IPS-18c (cell line): ENCODE data around the gene ACP7.
"Not testable (repeated sequence)": the region's sequence is repeated elsewhere in the genome, so short reads cannot be mapped to it uniquely, and the experiment has no call there.

Source experiments
- H3K4me3 ChIP-seq: 2 replicates; pipeline ENCODE4 v1.7.0; 2013; ENCODE audit warnings: low read depth, mild to moderate bottlenecking, low read length, moderate library complexity; ENCODE audit not compliant: insufficient read depth
- H3K9me3 ChIP-seq: one replicate; pipeline ENCODE4 v1.6.1; 2013; ENCODE audit warnings: mild to moderate bottlenecking, low read length, moderate library complexity; ENCODE audit not compliant: control insufficient read depth, insufficient read depth

The ACP7 gene

DNA sequence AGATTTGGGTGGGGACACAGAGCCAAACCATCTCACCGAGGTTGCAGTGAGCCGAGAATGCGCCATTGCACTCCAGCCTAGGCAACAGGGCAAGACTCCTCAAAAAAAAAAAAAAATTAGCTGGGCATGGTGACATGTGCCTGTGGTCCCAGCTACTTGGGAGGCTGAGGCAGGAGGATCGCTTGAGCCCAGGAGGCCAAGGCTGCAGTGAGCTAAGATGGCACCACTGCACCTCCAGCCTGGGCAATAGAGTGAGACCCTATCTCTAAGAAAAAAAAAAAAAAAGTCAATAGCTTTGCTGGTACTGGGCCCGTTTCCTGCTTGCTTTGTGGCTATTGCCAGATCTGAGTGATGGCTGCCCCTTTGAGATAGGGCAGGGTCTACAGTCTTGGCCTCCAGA lies 13.1 kb downstream of the ACP7 start:
- Histone ChIP-seq H3K9me3 (peaks cover 3% of the 10 kb centered on the region), H3K4me3 (no peak overlapping the region)

DNA sequence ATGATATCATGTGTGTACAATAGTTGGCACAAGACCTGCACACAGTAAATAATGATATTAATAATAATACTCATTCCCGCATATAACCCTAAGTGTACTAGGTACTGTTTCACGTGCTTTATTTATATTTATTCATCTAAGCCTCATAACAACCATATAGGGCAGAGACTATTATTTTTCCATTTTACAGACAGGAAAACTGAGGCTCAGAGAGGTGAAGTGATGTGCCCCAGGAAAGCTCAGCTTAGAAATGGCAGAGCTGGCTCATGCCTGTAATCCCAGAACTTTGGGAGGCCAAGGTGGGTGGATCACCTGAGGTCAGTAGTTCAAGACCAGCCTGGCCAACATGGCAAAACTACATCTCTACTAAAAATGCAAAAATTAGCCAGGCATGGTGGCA lies 13.6 kb downstream of the ACP7 start:
- H3K9me3 ChIP-seq = peaks cover 3% of the 10 kb centered on the region
- H3K4me3 ChIP-seq = no peak overlapping the region

DNA sequence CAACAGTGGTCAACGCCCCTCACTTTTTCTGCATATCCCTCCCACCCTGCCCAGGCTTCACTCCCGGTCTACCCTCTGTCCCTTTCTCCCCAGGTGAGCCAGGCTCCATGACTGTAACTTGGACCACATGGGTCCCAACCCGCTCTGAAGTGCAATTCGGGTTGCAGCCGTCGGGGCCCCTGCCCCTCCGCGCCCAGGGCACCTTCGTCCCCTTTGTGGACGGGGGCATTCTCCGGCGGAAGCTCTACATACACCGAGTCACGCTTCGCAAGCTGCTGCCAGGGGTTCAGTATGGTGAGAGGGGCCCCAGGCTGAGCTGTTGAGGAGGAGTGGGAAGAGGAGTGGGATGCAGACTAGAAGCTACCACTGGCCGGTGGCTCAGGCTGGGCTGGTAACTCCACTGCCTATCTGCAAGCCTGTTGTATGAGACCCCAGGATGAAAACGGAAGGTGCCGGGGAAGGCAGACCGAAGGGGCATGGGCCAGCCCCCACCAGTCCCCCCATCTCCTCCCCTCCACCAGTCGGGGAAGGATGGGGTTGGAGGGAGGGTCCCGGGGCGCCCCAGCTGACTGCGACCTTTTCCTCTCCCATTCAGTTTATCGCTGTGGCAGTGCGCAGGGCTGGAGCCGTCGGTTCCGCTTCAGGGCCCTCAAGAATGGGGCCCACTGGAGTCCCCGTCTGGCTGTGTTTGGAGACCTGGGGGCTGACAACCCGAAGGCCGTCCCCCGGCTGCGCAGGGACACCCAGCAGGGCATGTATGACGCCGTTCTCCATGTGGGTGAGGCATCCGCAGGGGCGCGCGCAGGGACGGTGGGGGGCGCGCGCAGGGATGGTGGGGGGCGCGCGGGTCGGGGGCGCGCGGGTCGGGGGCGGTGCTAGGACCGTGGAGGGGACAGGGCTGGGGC lies 14.4 kb downstream of the ACP7 start:
- H3K9me3 ChIP-seq = peaks cover 3% of the 10 kb centered on the region
- H3K4me3 ChIP-seq = no peak overlapping the region

DNA sequence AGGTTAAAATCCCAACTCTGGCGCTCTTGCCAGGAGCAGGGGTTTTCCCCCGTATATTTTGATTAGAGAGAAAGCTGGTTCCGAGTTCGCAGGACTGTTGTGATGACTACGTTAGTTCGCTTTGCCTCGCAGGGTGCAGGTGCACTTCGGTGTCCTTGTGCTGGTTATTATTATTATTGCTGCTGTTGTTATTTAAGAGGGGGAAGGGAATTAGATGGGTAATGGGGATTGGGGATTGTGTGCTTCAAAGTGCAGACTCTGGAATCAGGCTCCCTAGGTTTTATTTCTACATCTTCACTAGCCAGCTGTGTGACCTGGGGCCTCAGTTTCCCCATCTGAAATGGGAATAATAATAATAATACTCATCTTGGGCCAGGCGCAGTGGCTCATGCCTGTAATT lies 15.2 kb downstream of the ACP7 start:
- H3K4me3 ChIP-seq = no peak overlapping the region
- H3K9me3 ChIP-seq = peaks cover 3% of the 10 kb centered on the region

GRCh38 chr19:39100500-39101166 lies 16.5 kb downstream of the ACP7 start:
- H3K9me3 ChIP-seq = peaks cover 3% of the 10 kb centered on the region
- no peak overlapping the region for H3K4me3 ChIP-seq

GRCh38 chr19:39103151-39103550 lies 19.0 kb downstream of the ACP7 start:
- H3K9me3 ChIP-seq = no peaks in the 10 kb centered on the region

DNA sequence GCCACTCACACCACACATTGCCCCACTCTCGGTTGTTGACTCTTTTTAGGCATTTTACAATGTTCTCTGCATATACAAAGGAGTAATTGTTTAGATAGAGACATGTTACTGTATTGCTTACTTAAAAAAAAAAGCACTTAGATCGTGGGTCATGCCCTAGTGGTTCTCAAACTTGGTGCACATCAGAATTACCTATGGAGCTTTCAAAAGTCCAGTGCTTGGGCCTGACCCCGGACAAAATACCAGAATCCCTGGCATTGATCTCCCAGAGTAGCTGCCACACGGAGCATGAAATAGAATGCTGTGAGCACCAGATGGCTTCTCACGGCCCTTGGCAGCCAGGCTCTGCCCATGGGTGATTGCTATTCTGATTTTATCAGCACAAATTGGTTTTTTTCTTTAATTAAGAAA lies 20.0 kb downstream of the ACP7 start:
- no peaks in the 10 kb centered on the region for H3K9me3 ChIP-seq

More at GRCh38 chr19:39103151-39103550, 19.0 kb downstream of the ACP7 start:
- no peak overlapping the region for H3K4me3 ChIP-seq

DNA sequence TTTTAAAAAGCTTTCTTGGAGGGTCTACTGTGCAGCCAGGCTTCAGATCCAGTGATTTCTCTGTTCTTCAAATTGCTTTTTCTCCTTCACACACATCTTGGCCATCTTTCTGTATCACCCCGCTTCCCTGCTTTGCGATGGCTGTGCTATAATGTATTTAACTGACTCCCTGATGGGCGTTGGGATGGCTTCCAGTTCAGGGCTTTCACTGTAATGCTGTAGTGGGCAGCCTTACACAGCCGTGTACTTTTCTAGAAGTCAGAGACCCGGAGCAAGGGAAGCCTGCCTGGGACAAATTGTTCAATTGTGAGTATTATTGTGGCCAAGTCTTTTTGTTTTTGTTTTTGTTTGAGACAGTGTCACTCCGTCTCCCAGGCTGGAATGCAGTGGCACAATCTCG lies 22.0 kb downstream of the ACP7 start:
- Histone ChIP-seq H3K9me3 (no peaks in the 10 kb centered on the region), H3K4me3 (no peak overlapping the region)

More for the DNA sequence above, 20.0 kb downstream of the ACP7 start:
- H3K4me3 ChIP-seq = no peak overlapping the region

DNA sequence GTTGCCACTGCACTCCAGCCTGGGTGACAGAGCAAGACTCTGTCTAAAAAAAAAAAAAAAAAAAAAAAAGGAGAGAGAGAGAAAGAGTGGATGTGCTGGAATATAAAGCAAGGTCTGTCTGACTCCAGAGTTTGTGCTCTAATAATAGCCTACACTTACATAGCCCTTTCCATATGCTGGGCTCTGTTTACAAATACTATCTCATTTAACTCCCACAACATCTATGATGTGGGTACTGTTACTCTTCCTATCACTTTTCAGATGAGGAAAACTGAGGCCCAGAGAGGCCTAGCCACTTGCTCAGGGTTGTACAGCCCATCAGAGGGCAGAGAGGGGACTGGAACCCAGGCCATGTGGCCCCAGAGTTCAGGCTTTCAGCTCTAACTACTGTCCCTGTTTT lies 25.5 kb downstream of the ACP7 start:
- H3K9me3 ChIP-seq = no peaks in the 10 kb centered on the region

DNA sequence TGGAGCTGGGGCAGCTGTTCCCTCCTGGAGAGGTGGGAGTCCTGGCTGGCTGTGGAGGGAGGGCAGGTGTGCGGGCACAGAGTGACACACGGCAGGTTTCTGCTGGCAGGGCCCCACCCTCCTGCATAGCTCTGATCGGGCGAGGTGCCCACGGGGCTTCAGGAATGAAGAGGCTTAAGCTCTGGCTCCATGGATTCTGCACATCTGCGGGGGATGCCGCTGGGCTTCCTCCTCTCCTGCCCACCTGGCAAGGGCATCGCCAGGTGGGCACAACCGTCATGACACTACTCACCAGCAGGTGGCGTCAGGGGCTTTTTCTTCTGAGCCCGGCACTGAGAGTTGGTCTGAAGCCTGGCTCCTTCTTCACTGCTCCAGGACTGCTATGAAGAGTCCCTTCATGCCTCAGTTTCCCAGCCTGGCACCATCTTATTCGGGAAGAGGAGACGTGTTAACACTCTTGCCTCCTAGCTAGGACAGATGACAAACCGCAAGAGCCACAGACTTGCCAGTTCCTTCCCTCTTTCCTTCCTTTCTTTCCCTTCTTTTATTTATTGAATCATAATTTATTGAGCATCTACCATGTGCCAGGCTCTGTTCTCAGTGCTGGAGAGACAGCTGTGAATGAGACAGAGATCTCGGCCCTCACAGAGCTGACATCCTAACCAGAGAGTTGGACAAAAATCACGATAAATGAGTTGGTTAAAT lies 26.2 kb downstream of the ACP7 start:
- no peak overlapping the region for H3K4me3 ChIP-seq
- H3K9me3 ChIP-seq = no peaks in the 10 kb centered on the region

More for the DNA sequence above, 25.5 kb downstream of the ACP7 start:
- no peak overlapping the region for H3K4me3 ChIP-seq

DNA sequence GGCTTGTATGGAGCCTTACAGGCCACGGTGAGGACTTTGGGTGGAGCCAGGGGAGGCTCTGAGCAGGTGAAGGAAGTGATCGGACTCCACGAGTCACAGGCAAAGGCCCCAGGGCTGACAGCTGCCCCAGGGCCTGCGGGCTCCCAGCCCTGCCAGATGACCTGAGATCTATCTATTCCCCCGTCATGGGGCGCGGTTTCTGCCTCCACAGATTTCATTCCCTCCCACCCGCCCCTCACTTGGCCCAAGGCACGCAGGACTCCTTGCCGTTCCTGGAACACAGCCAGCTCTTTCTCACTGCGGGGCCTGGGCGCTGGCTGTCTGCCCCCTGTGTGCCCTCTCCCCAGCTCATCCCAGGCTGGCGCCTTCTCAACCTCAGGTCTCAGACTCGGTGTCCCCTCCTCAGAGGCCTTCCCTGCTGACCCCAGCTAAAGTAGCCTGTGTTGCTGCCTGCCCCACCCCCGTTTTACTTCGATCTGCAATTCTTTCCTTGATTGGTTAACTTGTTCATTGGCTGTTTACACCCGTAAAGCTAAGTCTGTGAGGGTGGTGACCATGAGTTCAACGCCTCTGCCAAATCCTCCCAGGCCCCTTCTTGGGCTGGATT lies 27.5 kb downstream of the ACP7 start:
- Histone ChIP-seq H3K9me3 (no peaks in the 10 kb centered on the region), H3K4me3 (no peak overlapping the region)

GRCh38 chr19:39112338-39112890 lies 28.2 kb downstream of the ACP7 start:
- Histone ChIP-seq H3K9me3 (no peaks in the 10 kb centered on the region), H3K4me3 (no peak overlapping the region)

GRCh38 chr19:39113199-39113598 lies 29.0 kb downstream of the ACP7 start:
- H3K4me3 ChIP-seq = no peak overlapping the region
- H3K9me3 ChIP-seq = no peaks in the 10 kb centered on the region

- Histone ChIP-seq H3K9me3 (no peaks in the 10 kb centered on the region), H3K4me3 (no peak overlapping the region)
These were observed 31.1 kb downstream of the ACP7 start for GRCh38 chr19:39115105-39115847.

DNA sequence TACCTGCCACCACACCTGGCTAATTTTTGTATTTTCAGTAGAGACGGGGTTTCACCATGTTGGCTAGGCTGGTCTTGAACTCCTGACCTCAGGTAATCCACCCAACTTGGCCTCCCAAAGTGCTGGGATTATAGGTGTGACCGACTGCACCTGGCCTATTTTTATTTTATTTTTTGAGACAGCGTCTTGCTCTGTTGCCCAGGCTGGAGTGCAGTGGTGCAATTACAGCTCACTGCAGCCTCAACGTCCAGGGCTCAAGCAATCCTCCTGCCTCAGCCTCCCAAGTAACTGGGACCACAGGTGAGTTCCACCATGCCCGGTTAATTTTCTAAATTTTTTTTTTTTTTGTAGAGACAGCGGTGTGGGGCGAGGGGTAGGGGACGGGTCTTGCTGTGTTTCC lies 32.9 kb downstream of the ACP7 start:
- not testable (repeated sequence) for H3K4me3 ChIP-seq, H3K9me3 ChIP-seq

GRCh38 chr19:39119830-39120229 lies 35.7 kb downstream of the ACP7 start:
- Histone ChIP-seq H3K9me3 (no peaks in the 10 kb centered on the region), H3K4me3 (no peak overlapping the region)
